Right cardiac atrium (tissue), 5 donors: ENCODE results near the gene HNRNPH1. TPM values are rescaled to one million over a fixed set of nuclear protein-coding genes. Genes with fewer than 3 reads are reported as not detected.

Source experiments
- ATAC-seq, 2 donors: fragments of 200-7000 bp; cut with Tn5 transposase; one replicate each; pipeline versions ENCODE4 v1.8.0 to v1.9.1; 2020; ENCODE audit warnings: moderate library complexity in 2 of 2, mild to moderate bottlenecking in 1 of 2
- DNase-seq, 3 donors: peaks; one replicate each; pipeline ENCODE4 v3.0.0-alpha.2; 2020
- H3K27ac ChIP-seq: one replicate; pipeline ENCODE4 v1.5.1; 2013; ENCODE audit warnings: mild to moderate bottlenecking, low read length, control low read depth, moderate library complexity
- H3K27me3 ChIP-seq: one replicate; pipeline ENCODE4 v1.6.1; 2013; ENCODE audit not compliant: control insufficient read depth, insufficient read depth
- H3K4me1 ChIP-seq: one replicate; pipeline ENCODE4 v1.6.1; 2013; ENCODE audit warnings: low read length; ENCODE audit not compliant: control insufficient read depth, insufficient read depth
- H3K4me3 ChIP-seq: one replicate; pipeline ENCODE4 v1.5.1; 2013; ENCODE audit warnings: low read length, control low read depth
- H3K9me3 ChIP-seq: one replicate; pipeline ENCODE4 v1.6.1; 2013; ENCODE audit warnings: low read length; ENCODE audit not compliant: control insufficient read depth
- WGBS: extraction: QIAGEN DNeasy Blood & Tissue Kit; methylation state at CpG from one replicate; pipeline ENCODE4 v1.1.7; 2013; 5-methylcytosine and 5-hydroxymethylcytosine counted together
- intact Hi-C, 4 donors: fragments of 100-400 bp; cut with DNase I; formaldehyde crosslinking; loops; one replicate each; pipeline versions ENCODE4 v1.11.0 to v1.14.0; 2022 to 2023
- polyA plus RNA-seq: library from polyadenylated mRNA; stranded (reverse); fragments of 200-250 nt; gene quantifications from one replicate; pipeline ENCODE4 v1.2.3, GENCODE V29; 2013
- total RNA-seq, 4 donors: library from RNA; stranded (reverse); fragmentation: NEBNext Ultra II Directional; extraction: Animal tissue kit (Norgen Biotek cat#: 25700); gene quantifications; one replicate each; pipeline ENCODE4 v1.2.1, GENCODE V29; 2021
- donor health status: healthy with polysubstance abuse.
- donor health status: DM: no; HTN: yes; CAD: no.
- donor health status: DM: no; HTN: no; CAD: no.
- donor health status: DM: no; HTN: yes; CAD: no; lungs with severe emphysema.
- donor health status: DM: yes; HTN: yes; CAD: no.

HNRNPH1 gene
- total and polyA plus RNA-seq, 5 donors, result 121 to 253 (median 214) TPM

GRCh38 chr5:179621551-179622214 lies 1.8 kb downstream of the HNRNPH1 start:
- intact Hi-C loops, result no loop called here
- peak in 1 of 3 donors; percentile 21 for DNase-seq
- Histone ChIP-seq H3K27me3 (no peaks in the 10 kb centered on the region), H3K4me3 (peak overlapping the region; percentile 69), H3K27ac (no peak overlapping the region), H3K4me1 (no peaks in the 10 kb centered on the region), H3K9me3 (no peaks in the 10 kb centered on the region)
- 5% methylated on average over 11 of the region's 11 CpGs for WGBS
- ATAC-seq, result no peak

- no peak overlapping the region for H3K27ac ChIP-seq
- no peaks in the 10 kb centered on the region for H3K9me3 ChIP-seq
- H3K4me1 ChIP-seq, result no peaks in the 10 kb centered on the region
- no peak for ATAC-seq
- no peak for DNase-seq
- no peaks in the 10 kb centered on the region for H3K27me3 ChIP-seq
- intact Hi-C loops, result no loop called here
- WGBS, result 11% methylated on average over 5 of the region's 5 CpGs
- H3K4me3 ChIP-seq, result peak overlapping the region; percentile 69
Observed at GRCh38 chr5:179620703-179621350, 2.6 kb downstream of the HNRNPH1 start.

GRCh38 chr5:179620293-179620692 lies 3.2 kb downstream of the HNRNPH1 start:
- ATAC-seq, result no peak
- no peaks in the 10 kb centered on the region for H3K27me3 ChIP-seq
- DNase-seq, result no peak
- intact Hi-C loops, result no loop called here
- no peak overlapping the region for H3K27ac ChIP-seq
- peak overlapping the region; percentile 69 for H3K4me3 ChIP-seq
- H3K9me3 ChIP-seq, result no peaks in the 10 kb centered on the region
- 2% methylated on average over 3 of the region's 3 CpGs for WGBS
- no peaks in the 10 kb centered on the region for H3K4me1 ChIP-seq

- 7% methylated on average over 4 of the region's 4 CpGs for WGBS
- Histone ChIP-seq H3K4me1 (no peaks in the 10 kb centered on the region), H3K27ac (no peak overlapping the region), H3K27me3 (no peaks in the 10 kb centered on the region), H3K4me3 (peak overlapping the region; percentile 24), H3K9me3 (no peaks in the 10 kb centered on the region)
- no peak for ATAC-seq
- intact Hi-C loops, result no loop called here
- DNase-seq, result no peak
Observed at GRCh38 chr5:179619776-179620175, 3.7 kb downstream of the HNRNPH1 start.

GRCh38 chr5:179618923-179619554 lies 4.4 kb downstream of the HNRNPH1 start:
- Histone ChIP-seq H3K9me3 (no peaks in the 10 kb centered on the region), H3K4me1 (no peaks in the 10 kb centered on the region), H3K27ac (no peak overlapping the region), H3K27me3 (no peaks in the 10 kb centered on the region), H3K4me3 (peak overlapping the region; percentile 36)
- no peak for ATAC-seq
- DNase-seq, result no peak
- 12% methylated on average over 6 of the region's 6 CpGs for WGBS
- intact Hi-C loops, result no loop called here

- Histone ChIP-seq H3K27me3 (no peaks in the 10 kb centered on the region), H3K4me3 (no peak overlapping the region), H3K9me3 (no peaks in the 10 kb centered on the region), H3K4me1 (no peaks in the 10 kb centered on the region), H3K27ac (no peak overlapping the region)
- ATAC-seq (no peak), DNase-seq (no peak)
- intact Hi-C loops, result no loop called here
- 72% methylated on average over 7 of the region's 7 CpGs for WGBS
Observed at GRCh38 chr5:179617930-179618329, 5.5 kb downstream of the HNRNPH1 start.

- Histone ChIP-seq H3K4me3 (no peak overlapping the region), H3K27ac (no peak overlapping the region), H3K4me1 (peaks cover 2% of the 10 kb centered on the region), H3K27me3 (no peaks in the 10 kb centered on the region), H3K9me3 (no peaks in the 10 kb centered on the region)
- ATAC-seq, result no peak
- WGBS, result 72% methylated on average over 9 of the region's 9 CpGs
- intact Hi-C loops, result no loop called here
- peak in 1 of 3 donors; percentile 54 for DNase-seq
Observed at GRCh38 chr5:179616002-179616594, 7.4 kb downstream of the HNRNPH1 start.

GRCh38 chr5:179615203-179615602 lies 8.3 kb downstream of the HNRNPH1 start:
- intact Hi-C loops, result no loop called here
- H3K4me3 ChIP-seq, result no peak overlapping the region
- H3K27ac ChIP-seq, result no peak overlapping the region
- 42% methylated on average over 2 of the region's 2 CpGs for WGBS
- no peaks in the 10 kb centered on the region for H3K9me3 ChIP-seq
- ATAC-seq (no peak), DNase-seq (no peak)
- H3K4me1 ChIP-seq, result peaks cover 2% of the 10 kb centered on the region
- no peaks in the 10 kb centered on the region for H3K27me3 ChIP-seq

GRCh38 chr5:179614745-179615144 lies 8.7 kb downstream of the HNRNPH1 start:
- Histone ChIP-seq H3K27me3 (no peaks in the 10 kb centered on the region), H3K27ac (no peak overlapping the region), H3K9me3 (no peaks in the 10 kb centered on the region), H3K4me3 (no peak overlapping the region), H3K4me1 (peaks cover 2% of the 10 kb centered on the region)
- ATAC-seq (no peak), DNase-seq (peak in 1 of 3 donors; percentile 0)
- WGBS, result 53% methylated on average over 8 of the region's 8 CpGs
- intact Hi-C loops, result no loop called here

GRCh38 chr5:179613460-179614071 lies 9.9 kb downstream of the HNRNPH1 start:
- H3K27me3 ChIP-seq, result no peaks in the 10 kb centered on the region
- WGBS, result 71% methylated on average over 8 of the region's 8 CpGs
- H3K9me3 ChIP-seq, result no peaks in the 10 kb centered on the region
- intact Hi-C loops, result no loop called here
- ATAC-seq, result no peak
- H3K4me3 ChIP-seq, result no peak overlapping the region
- DNase-seq, result peak in 1 of 3 donors; percentile 33
- H3K4me1 ChIP-seq, result peaks cover 2% of the 10 kb centered on the region
- no peak overlapping the region for H3K27ac ChIP-seq
